A549 (cell line): ENCODE results near the gene TMEM132D.

Source experiments
- CEBPB ChIP-seq, 2 experiments: fragments of >200 bp in 1 of 2; sonication (Bioruptor Twin) in 1 of 2; formaldehyde crosslinking in 1 of 2; IDR thresholded peaks; 2 replicates each; pipeline ENCODE4 v1.6.1; 2012 to 2016
- CHD2 ChIP-seq: fragments of 150-350 bp; IDR thresholded peaks from 2 replicates; pipeline ENCODE4 v1.6.1; 2014; ENCODE audit warnings: low read length; ENCODE audit not compliant: partially characterized antibody
- EP300 ChIP-seq, 2 experiments: fragments of >200 bp; sonication (Bioruptor Twin); formaldehyde crosslinking; IDR thresholded peaks; 2 replicates in 1 of 2; 3 replicates in 1 of 2; pipeline ENCODE4 v1.6.1; 2016 to 2017
- JUNB ChIP-seq: fragments of >200 bp; sonication (Bioruptor Twin); formaldehyde crosslinking; IDR thresholded peaks from 2 replicates; pipeline ENCODE4 v1.6.1; 2016
- KDM5A ChIP-seq: fragments of 200-600 bp; sonication (generic); IDR thresholded peaks from 2 replicates; pipeline ENCODE4 v1.6.1; 2016; ENCODE audit warnings: antibody characterized with exemption, mild to moderate bottlenecking
- MAFK ChIP-seq: fragments of 450-650 bp; IDR thresholded peaks from 2 replicates; pipeline ENCODE4 v1.6.1; 2014; ENCODE audit not compliant: partially characterized antibody
- MYC ChIP-seq: IDR thresholded peaks from 2 replicates; pipeline ENCODE4 v1.6.1; 2012; ENCODE audit warnings: mild to moderate bottlenecking, inconsistent platforms, low read length, improper control_type of control experiment, borderline replicate concordance
- POLR2A ChIP-seq: IDR thresholded peaks from 2 replicates; pipeline ENCODE4 v1.6.1; 2012; ENCODE audit warnings: mild to moderate bottlenecking, low read length
- RFX5 ChIP-seq: fragments of 450-650 bp; IDR thresholded peaks from 2 replicates; pipeline ENCODE4 v1.7.1; 2014; ENCODE audit warnings: antibody characterized with exemption, mild to moderate bottlenecking, moderate library complexity
- SMC3 ChIP-seq: fragments of >200 bp; sonication (Bioruptor Twin); formaldehyde crosslinking; IDR thresholded peaks from 3 replicates; pipeline ENCODE4 v1.6.1; 2018; ENCODE audit warnings: inconsistent platforms
- TF ChIP-seq, protein P1 (sequence below): fragments of 200-600 bp; sonication (generic); IDR thresholded peaks from 2 replicates; pipeline ENCODE4 v1.6.1; 2016; ENCODE audit warnings: antibody characterized with exemption, mild to moderate bottlenecking, moderate library complexity
- TF ChIP-seq, protein P2 (sequence below): fragments of >200 bp; sonication (Bioruptor Twin); formaldehyde crosslinking; IDR thresholded peaks from 3 replicates; pipeline ENCODE4 v1.5.1; 2016
- TF ChIP-seq, protein P3 (sequence below): fragments of 250-450 bp; sonication (Bioruptor Pico); IDR thresholded peaks from 2 replicates; pipeline ENCODE4 v1.5.0; 2021; ENCODE audit warnings: mild to moderate bottlenecking, moderate library complexity, borderline replicate concordance
- TF ChIP-seq, protein P4 (sequence below): IDR thresholded peaks from 2 replicates; pipeline ENCODE4 v1.6.1; 2012

DNA sequence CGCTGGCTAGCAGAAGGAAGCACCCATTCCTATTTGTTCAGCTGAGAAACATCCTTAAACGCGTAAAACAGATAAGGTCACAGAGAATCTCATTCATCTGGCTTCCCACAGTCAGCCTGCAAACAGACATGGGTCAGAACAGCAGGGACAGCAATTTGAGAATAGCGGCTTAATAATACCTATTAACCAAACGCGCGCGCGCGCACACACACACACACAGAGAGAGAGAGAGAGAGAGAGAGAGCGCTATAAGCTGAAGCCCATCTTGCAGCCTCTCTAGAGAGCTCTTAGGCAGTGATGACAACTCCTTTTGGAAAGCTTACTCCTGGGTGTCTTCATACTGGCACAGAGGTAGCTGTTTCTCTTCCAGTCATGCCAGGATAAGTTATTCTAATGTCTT lies 26.4 kb downstream of the TMEM132D start:
- TF ChIP-seq, protein P1, sequence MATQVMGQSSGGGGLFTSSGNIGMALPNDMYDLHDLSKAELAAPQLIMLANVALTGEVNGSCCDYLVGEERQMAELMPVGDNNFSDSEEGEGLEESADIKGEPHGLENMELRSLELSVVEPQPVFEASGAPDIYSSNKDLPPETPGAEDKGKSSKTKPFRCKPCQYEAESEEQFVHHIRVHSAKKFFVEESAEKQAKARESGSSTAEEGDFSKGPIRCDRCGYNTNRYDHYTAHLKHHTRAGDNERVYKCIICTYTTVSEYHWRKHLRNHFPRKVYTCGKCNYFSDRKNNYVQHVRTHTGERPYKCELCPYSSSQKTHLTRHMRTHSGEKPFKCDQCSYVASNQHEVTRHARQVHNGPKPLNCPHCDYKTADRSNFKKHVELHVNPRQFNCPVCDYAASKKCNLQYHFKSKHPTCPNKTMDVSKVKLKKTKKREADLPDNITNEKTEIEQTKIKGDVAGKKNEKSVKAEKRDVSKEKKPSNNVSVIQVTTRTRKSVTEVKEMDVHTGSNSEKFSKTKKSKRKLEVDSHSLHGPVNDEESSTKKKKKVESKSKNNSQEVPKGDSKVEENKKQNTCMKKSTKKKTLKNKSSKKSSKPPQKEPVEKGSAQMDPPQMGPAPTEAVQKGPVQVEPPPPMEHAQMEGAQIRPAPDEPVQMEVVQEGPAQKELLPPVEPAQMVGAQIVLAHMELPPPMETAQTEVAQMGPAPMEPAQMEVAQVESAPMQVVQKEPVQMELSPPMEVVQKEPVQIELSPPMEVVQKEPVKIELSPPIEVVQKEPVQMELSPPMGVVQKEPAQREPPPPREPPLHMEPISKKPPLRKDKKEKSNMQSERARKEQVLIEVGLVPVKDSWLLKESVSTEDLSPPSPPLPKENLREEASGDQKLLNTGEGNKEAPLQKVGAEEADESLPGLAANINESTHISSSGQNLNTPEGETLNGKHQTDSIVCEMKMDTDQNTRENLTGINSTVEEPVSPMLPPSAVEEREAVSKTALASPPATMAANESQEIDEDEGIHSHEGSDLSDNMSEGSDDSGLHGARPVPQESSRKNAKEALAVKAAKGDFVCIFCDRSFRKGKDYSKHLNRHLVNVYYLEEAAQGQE: no peak
- TF ChIP-seq POLR2A (no peak), SMC3 (no peak), CEBPB (IDR thresholded peaks at IDR 0.05) (no peak), EP300 (IDR thresholded peaks at IDR 0.05) (no peak), MYC (no peak), RFX5 (no peak), MAFK (no peak), JUNB (no peak), CHD2 (no peak), KDM5A (no peak)
- TF ChIP-seq, protein P2, sequence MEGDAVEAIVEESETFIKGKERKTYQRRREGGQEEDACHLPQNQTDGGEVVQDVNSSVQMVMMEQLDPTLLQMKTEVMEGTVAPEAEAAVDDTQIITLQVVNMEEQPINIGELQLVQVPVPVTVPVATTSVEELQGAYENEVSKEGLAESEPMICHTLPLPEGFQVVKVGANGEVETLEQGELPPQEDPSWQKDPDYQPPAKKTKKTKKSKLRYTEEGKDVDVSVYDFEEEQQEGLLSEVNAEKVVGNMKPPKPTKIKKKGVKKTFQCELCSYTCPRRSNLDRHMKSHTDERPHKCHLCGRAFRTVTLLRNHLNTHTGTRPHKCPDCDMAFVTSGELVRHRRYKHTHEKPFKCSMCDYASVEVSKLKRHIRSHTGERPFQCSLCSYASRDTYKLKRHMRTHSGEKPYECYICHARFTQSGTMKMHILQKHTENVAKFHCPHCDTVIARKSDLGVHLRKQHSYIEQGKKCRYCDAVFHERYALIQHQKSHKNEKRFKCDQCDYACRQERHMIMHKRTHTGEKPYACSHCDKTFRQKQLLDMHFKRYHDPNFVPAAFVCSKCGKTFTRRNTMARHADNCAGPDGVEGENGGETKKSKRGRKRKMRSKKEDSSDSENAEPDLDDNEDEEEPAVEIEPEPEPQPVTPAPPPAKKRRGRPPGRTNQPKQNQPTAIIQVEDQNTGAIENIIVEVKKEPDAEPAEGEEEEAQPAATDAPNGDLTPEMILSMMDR: no peak
- TF ChIP-seq, protein P3, sequence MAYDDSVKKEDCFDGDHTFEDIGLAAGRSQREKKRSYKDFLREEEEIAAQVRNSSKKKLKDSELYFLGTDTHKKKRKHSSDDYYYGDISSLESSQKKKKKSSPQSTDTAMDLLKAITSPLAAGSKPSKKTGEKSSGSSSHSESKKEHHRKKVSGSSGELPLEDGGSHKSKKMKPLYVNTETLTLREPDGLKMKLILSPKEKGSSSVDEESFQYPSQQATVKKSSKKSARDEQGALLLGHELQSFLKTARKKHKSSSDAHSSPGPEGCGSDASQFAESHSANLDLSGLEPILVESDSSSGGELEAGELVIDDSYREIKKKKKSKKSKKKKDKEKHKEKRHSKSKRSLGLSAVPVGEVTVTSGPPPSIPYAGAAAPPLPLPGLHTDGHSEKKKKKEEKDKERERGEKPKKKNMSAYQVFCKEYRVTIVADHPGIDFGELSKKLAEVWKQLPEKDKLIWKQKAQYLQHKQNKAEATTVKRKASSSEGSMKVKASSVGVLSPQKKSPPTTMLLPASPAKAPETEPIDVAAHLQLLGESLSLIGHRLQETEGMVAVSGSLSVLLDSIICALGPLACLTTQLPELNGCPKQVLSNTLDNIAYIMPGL (CRISPR knock-in tag): no peak
- TF ChIP-seq, protein P4, sequence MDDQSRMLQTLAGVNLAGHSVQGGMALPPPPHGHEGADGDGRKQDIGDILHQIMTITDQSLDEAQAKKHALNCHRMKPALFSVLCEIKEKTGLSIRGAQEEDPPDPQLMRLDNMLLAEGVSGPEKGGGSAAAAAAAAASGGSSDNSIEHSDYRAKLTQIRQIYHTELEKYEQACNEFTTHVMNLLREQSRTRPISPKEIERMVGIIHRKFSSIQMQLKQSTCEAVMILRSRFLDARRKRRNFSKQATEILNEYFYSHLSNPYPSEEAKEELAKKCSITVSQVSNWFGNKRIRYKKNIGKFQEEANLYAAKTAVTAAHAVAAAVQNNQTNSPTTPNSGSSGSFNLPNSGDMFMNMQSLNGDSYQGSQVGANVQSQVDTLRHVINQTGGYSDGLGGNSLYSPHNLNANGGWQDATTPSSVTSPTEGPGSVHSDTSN: no peak
